ENCODE results near the gene CHTF18. TPM values are rescaled to one million over a fixed set of nuclear protein-coding genes. Genes with fewer than 3 reads are reported as not detected.

CHTF18 gene
- total and polyA plus RNA-seq, 10 donors: 8.9 to 55.0 (median 26.0) TPM

GRCh38 chr16:763369-764183 is 24.8 kb upstream of the CHTF18 start:
- Histone ChIP-seq H3K36me3 (no peaks in the 10 kb centered on the region), H3K9me3 (no peaks in the 10 kb centered on the region), H3K27me3 (replicated peaks in 1 of 7) (peaks cover 0 to 77% (median 15%) of the 10 kb centered on the region in 7 donors), H3K27ac (no peak overlapping the region), H3K4me3 (no peak overlapping the region), H3K4me1 (no peaks in the 10 kb centered on the region)
- TF ChIP-seq POLR2A (IDR thresholded peaks at IDR 0.05): no peak
- TF ChIP-seq POLR2AphosphoS5 (IDR thresholded peaks at IDR 0.05): no peak
- TF ChIP-seq CTCF (IDR thresholded peaks at IDR 0.05 in 8 of 11, conservative IDR thresholded peaks at IDR 0.05 in 3 of 11): no peak
- DNase-seq: no peak
- intact Hi-C loops (cut with DNase I; ENCODE audit: low total_unique reads): no loop called here
- WGBS, 5 donors: 73 to 87% (median 77%) methylated on average over 17 to 21 of the region's 21 CpGs

GRCh38 chr16:764184-764750 is 24.2 kb upstream of the CHTF18 start:
- 59 to 83% (median 76%) methylated on average over 16 to 20 of the region's 20 CpGs for WGBS, 5 donors

GRCh38 chr16:764848-765487 is 23.5 kb upstream of the CHTF18 start:
- Histone ChIP-seq H3K4me1 (no peaks in the 10 kb centered on the region), H3K4me3 (no peak overlapping the region), H3K36me3 (no peaks in the 10 kb centered on the region), H3K9me3 (no peaks in the 10 kb centered on the region), H3K27ac (no peak overlapping the region), H3K27me3 (replicated peaks in 1 of 7) (peaks cover 0 to 85% (median 18%) of the 10 kb centered on the region in 7 donors)
- 80 to 94% (median 88%) methylated on average over 14 to 38 of the region's 38 CpGs for WGBS, 5 donors
- no peak for DNase-seq
- TF ChIP-seq CTCF (IDR thresholded peaks at IDR 0.05 in 8 of 11, conservative IDR thresholded peaks at IDR 0.05 in 3 of 11) (no peak), POLR2A (IDR thresholded peaks at IDR 0.05) (no peak), POLR2AphosphoS5 (IDR thresholded peaks at IDR 0.05) (no peak)
- intact Hi-C loops (cut with DNase I; ENCODE audit: low total_unique reads): no loop called here

More at GRCh38 chr16:764184-764750, 24.2 kb upstream of the CHTF18 start:
- TF ChIP-seq CTCF (IDR thresholded peaks at IDR 0.05 in 8 of 11, conservative IDR thresholded peaks at IDR 0.05 in 3 of 11) (no peak), POLR2A (IDR thresholded peaks at IDR 0.05) (no peak), POLR2AphosphoS5 (IDR thresholded peaks at IDR 0.05) (no peak)
- intact Hi-C loops (cut with DNase I; ENCODE audit: low total_unique reads): no loop called here
- Histone ChIP-seq H3K36me3 (no peaks in the 10 kb centered on the region), H3K4me3 (no peak overlapping the region), H3K9me3 (no peaks in the 10 kb centered on the region), H3K4me1 (no peaks in the 10 kb centered on the region), H3K27ac (no peak overlapping the region), H3K27me3 (replicated peaks in 1 of 7) (peaks cover 0 to 82% (median 18%) of the 10 kb centered on the region in 7 donors)
- no peak for DNase-seq

DNA sequence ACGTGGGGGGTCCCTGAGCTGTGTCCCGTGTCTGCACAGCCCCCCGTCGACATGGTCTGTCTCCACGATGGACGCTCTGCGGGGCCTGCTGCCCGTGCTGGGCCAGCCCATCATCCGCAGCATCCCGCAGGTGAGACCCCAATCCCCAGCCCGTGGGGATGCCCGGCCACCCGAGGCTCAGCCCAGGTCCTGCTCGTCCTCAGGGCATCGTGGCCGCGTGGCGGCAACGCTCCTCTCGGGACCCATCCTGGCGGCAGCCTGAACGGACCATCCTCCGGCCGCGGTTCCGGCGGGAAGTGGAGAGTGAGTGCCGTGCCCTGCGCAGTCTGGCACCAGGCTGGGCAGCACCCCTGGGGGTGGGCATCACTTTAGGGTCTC is 22.9 kb upstream of the CHTF18 start:
- intact Hi-C loops (cut with DNase I; ENCODE audit: low total_unique reads): no loop called here
- DNase-seq: peak; percentile 73
- no peak overlapping the region for H3K27ac ChIP-seq
- no peak overlapping the region for H3K4me3 ChIP-seq
- H3K36me3 ChIP-seq: no peaks in the 10 kb centered on the region
- TF ChIP-seq POLR2A (IDR thresholded peaks at IDR 0.05) (no peak), CTCF (IDR thresholded peaks at IDR 0.05 in 8 of 11, conservative IDR thresholded peaks at IDR 0.05 in 3 of 11) (no peak), POLR2AphosphoS5 (IDR thresholded peaks at IDR 0.05) (no peak)
- H3K27me3 ChIP-seq (replicated peaks in 1 of 7): peaks cover 0 to 85% (median 18%) of the 10 kb centered on the region in 7 donors
- no peaks in the 10 kb centered on the region for H3K4me1 ChIP-seq
- H3K9me3 ChIP-seq: no peaks in the 10 kb centered on the region
- 90 to 98% (median 91%) methylated on average over 20 to 29 of the region's 29 CpGs for WGBS, 5 donors
